Ascending aorta (tissue), 2 donors: Measurements from ENCODE around the gene SMIM35. TPM values are rescaled to one million over a fixed set of nuclear protein-coding genes. Genes with fewer than 3 reads are reported as not detected.

Experiments
- DNase-seq, 2 donors: peaks; one replicate each; pipeline ENCODE4 v3.0.0-alpha.2; 2019; ENCODE audit warnings: low spot score in 2 of 2
- H3K27ac ChIP-seq, 2 donors: fragments of 200-600 bp; sonication (generic); one replicate each; pipeline ENCODE4 v1.5.1; 2016 to 2017; ENCODE audit warnings: mild to moderate bottlenecking in 1 of 2
- H3K27me3 ChIP-seq: fragments of 200-600 bp; sonication (generic); one replicate; pipeline ENCODE4 v1.5.1; 2017
- H3K36me3 ChIP-seq, 2 donors: fragments of 200-600 bp; sonication (generic); one replicate each; pipeline ENCODE4 v1.5.1; 2016
- H3K4me1 ChIP-seq, 2 donors: fragments of 200-600 bp; sonication (generic); one replicate each; pipeline ENCODE4 v1.5.1; 2016 to 2017; ENCODE audit warnings: mild to moderate bottlenecking in 1 of 2
- H3K4me3 ChIP-seq, 2 donors: fragments of 200-600 bp; sonication (generic); one replicate each; pipeline ENCODE4 v1.5.1; 2016 to 2017; ENCODE audit warnings: mild to moderate bottlenecking in 1 of 2
- H3K9me3 ChIP-seq, 2 donors: fragments of 200-600 bp; sonication (generic); one replicate each; pipeline ENCODE4 v1.5.1; 2016
- intact Hi-C: fragments of 100-400 bp; cut with DNase I; formaldehyde crosslinking; loops from one replicate; pipeline ENCODE4 v1.15.1; 2023
- total RNA-seq: library from RNA; depleted of rRNA; stranded (reverse); fragments of >200 nt; gene quantifications from one replicate; pipeline ENCODE4 v1.1.0, GENCODE V29; 2016
- TF ChIP-seq, protein P1 (sequence below), 3 experiments: fragments of 200-600 bp in 2 of 3; fragments of 450-650 bp in 1 of 3; sonication (generic) in 2 of 3; IDR thresholded peaks; one replicate each; pipeline ENCODE4 v1.5.1; 2016 to 2019; ENCODE audit warnings: antibody characterized with exemption in 3 of 3, mild to moderate bottlenecking in 1 of 3, moderate library complexity in 1 of 3

Gene SMIM35
- total RNA-seq, 1 donor from 2014 or later = not detected

DNA sequence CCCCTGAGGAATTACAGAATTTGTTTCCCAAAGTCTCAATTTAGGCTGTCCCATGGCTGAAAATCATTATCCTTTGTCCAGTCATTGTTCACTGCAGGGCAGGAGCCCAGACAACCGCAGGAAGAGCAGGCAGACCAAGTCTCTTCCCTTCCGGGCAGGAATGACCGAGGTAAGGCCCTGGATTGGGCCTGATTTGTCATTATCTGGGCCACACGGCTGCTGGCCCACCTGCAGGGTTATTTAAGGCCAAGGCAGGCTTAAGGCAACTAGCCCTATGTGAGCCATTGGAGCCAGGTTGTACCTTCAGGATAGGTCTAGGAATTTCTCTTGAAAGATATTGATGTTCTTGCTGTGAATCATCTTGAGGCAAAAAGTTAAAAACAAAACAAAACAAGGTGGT is 110.3 kb downstream of the SMIM35 start:
- Histone ChIP-seq H3K4me1 (no peaks in the 10 kb centered on the region), H3K9me3 (no peaks in the 10 kb centered on the region), H3K36me3 (no peaks in the 10 kb centered on the region), H3K4me3 (no peak overlapping the region), H3K27me3 (no peaks in the 10 kb centered on the region), H3K27ac (no peak overlapping the region)
- TF ChIP-seq, protein P1, sequence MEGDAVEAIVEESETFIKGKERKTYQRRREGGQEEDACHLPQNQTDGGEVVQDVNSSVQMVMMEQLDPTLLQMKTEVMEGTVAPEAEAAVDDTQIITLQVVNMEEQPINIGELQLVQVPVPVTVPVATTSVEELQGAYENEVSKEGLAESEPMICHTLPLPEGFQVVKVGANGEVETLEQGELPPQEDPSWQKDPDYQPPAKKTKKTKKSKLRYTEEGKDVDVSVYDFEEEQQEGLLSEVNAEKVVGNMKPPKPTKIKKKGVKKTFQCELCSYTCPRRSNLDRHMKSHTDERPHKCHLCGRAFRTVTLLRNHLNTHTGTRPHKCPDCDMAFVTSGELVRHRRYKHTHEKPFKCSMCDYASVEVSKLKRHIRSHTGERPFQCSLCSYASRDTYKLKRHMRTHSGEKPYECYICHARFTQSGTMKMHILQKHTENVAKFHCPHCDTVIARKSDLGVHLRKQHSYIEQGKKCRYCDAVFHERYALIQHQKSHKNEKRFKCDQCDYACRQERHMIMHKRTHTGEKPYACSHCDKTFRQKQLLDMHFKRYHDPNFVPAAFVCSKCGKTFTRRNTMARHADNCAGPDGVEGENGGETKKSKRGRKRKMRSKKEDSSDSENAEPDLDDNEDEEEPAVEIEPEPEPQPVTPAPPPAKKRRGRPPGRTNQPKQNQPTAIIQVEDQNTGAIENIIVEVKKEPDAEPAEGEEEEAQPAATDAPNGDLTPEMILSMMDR (IDR thresholded peaks at IDR 0.05) = no peak
- intact Hi-C loops = no loop called here
- no peak for DNase-seq

DNA sequence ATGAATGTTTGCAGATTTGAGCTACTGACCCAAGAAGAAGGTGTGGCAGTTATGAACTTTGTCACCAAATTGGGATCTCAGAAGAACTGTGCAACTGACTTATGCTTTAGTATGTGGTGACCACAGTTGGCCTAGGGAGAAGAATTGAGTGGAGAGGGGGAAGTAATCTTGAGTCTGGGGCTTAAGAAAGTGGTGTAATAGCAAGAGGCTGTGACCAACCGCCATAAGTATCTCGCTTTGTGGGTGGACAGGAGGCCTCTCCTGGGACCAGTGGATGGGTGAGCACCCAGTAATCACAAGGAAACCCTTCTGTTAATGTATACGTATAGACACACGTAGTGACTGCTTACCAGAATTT is 113.3 kb downstream of the SMIM35 start:
- H3K27me3 ChIP-seq = no peaks in the 10 kb centered on the region
- H3K4me1 ChIP-seq = no peaks in the 10 kb centered on the region
- TF ChIP-seq, protein P1 (IDR thresholded peaks at IDR 0.05) = no peak
- no peaks in the 10 kb centered on the region for H3K36me3 ChIP-seq
- DNase-seq = no peak
- no peak overlapping the region for H3K4me3 ChIP-seq
- no peak overlapping the region for H3K27ac ChIP-seq
- H3K9me3 ChIP-seq = no peaks in the 10 kb centered on the region
- intact Hi-C loops = no loop called here

DNA sequence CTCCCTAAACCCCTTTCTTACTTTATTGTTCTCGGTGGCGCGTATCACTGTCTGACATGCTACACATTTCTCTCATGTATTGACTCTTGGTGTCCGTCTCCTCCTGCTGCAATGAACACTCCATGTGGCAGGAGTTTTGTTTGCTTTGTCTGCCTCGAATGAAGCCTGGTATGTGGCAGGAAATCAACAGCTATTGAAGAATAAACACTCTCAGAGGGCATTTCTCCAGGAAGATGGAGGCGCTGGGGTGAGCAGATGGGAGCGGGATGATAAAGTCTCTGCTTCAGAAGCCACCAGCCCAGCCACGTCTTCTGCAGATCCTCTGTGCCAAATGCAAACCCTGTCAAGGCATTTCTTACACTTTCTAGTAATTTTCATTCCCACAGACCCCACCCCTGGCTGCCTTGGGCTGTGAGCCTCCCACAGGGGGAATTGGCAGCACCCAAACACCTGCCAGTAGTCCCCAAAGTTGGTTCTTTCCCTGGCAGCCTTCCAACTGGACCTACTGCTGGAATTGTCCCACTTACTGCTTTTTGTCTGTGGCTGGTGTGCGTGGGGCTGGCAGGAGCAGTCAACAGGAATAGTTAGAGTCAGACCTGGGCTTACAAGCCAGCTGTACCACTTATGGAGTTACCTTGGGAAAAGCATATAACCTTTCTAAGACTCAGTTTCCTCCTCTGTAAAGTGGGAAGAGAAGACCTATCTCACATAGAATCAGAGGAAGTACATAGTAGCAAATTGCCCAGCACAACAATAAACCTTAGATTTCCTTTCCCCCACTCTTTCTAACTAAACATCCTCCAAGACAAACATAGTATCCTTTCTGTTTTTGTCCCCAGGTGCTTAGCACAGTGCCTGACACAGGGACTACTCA is 113.9 kb downstream of the SMIM35 start:
- Histone ChIP-seq H3K9me3 (no peaks in the 10 kb centered on the region), H3K4me1 (no peaks in the 10 kb centered on the region), H3K27ac (no peak overlapping the region), H3K36me3 (no peaks in the 10 kb centered on the region), H3K27me3 (no peaks in the 10 kb centered on the region), H3K4me3 (no peak overlapping the region)
- DNase-seq = no peak
- intact Hi-C loops = no loop called here
- TF ChIP-seq, protein P1 (IDR thresholded peaks at IDR 0.05) = no peak

DNA sequence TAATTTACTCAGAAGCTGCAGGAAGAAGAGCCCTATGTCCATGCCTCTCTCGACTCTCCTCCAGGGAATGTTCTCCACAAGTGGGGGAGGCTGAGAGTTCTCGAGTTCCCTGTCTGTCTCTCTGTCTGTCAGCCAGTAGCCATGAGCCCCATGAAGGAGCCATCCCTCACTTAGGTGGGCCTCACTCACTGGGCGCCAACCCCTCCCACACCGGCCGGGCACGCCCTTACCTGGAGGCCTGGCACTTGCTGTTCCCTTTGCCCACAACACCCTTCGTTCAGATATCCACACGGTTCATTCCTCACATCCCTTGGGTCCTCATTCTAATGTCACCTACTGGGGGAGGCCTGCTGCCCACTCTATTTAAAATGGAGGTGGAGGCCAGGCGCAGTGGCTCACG is 114.7 kb downstream of the SMIM35 start:
- no peak for DNase-seq
- H3K27ac ChIP-seq = no peak overlapping the region
- H3K9me3 ChIP-seq = no peaks in the 10 kb centered on the region
- no peaks in the 10 kb centered on the region for H3K27me3 ChIP-seq
- TF ChIP-seq, protein P1 (IDR thresholded peaks at IDR 0.05) = no peak
- H3K36me3 ChIP-seq = no peaks in the 10 kb centered on the region
- intact Hi-C loops = no loop called here
- H3K4me1 ChIP-seq = no peaks in the 10 kb centered on the region
- H3K4me3 ChIP-seq = no peak overlapping the region

DNA sequence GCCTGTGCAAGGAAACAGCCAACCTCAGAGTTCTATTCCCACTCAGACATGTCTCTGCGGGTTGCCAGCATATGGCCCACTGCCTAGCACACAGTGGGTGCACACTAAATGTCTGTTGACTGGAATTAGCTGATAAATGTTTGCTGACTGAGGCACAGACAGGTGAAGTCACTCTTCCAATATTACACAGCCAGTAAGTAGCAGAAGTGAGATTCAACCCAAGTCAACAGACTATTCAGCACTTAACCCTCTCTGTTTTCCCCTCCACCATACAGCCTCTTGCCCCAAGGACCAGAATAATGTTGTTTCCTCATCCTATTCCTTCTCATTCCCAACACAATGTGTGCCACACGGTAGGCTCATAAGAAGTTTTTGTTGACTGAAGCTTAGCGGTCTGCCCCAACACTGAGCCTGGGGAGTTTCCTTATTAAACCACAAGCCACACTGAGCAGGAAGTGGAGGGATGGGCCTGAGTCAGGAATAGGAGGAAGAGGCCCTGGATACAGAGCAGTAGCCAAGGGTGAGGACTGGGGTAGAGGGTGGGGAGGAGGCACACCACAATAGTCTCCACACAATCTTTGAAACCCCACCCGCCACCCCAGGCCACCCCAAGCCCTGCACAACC is 116.3 kb downstream of the SMIM35 start:
- no peak overlapping the region for H3K4me3 ChIP-seq
- no peaks in the 10 kb centered on the region for H3K36me3 ChIP-seq
- H3K4me1 ChIP-seq = no peaks in the 10 kb centered on the region
- H3K9me3 ChIP-seq = no peaks in the 10 kb centered on the region
- H3K27ac ChIP-seq = no peak overlapping the region
- H3K27me3 ChIP-seq = no peaks in the 10 kb centered on the region
- TF ChIP-seq, protein P1 (IDR thresholded peaks at IDR 0.05) = no peak
- intact Hi-C loops = no loop called here
- no peak for DNase-seq
